B cell (primary cell): ENCODE results near the gene STIM1. TPM values are rescaled to one million over a fixed set of nuclear protein-coding genes. Genes with fewer than 3 reads are reported as not detected.

ENCODE experiments used
- ATAC-seq: fragments of 200-7000 bp; cut with Tn5 transposase; one replicate; pipeline ENCODE4 v1.10.0; 2021; ENCODE audit warnings: low read depth, mild to moderate bottlenecking, moderate number of reproducible peaks, moderate library complexity
- CTCF ChIA-PET: fragments of 350-600 bp; sonication (Branson Sonifier 250); formaldehyde crosslinking; loops from one replicate; lab custom pipeline; 2021; ENCODE audit warnings: antibody characterized with exemption, inconsistent platforms; lab: Charles Lee
- POLR2A ChIA-PET: fragments of 350-600 bp; sonication (Branson Sonifier 250); formaldehyde crosslinking; loops from one replicate; lab custom pipeline; 2021; ENCODE audit warnings: antibody characterized with exemption; lab: Charles Lee
- DNase-seq: peaks from one replicate; pipeline ENCODE4 v3.0.0; 2013
- H2AFZ ChIP-seq: 2 replicates; pipeline ENCODE4 v1.6.1; 2012; ENCODE audit warnings: mild to moderate bottlenecking, low read depth, low read length; ENCODE audit not compliant: insufficient read depth, poor library complexity, severe bottlenecking
- H3K27ac ChIP-seq, 2 donors: 1 replicate in 1 of 2; 2 replicates in 1 of 2; pipeline ENCODE4 v1.5.1; 2012 to 2013; ENCODE audit warnings: low read length in 2 of 2, mild to moderate bottlenecking in 2 of 2, moderate library complexity in 1 of 2
- H3K27me3 ChIP-seq, 4 experiments: fragments of 200-600 bp in 1 of 4; sonication (generic) in 1 of 4; replicated peaks in 1 of 4; 1 replicate in 2 of 4; 2 replicates in 2 of 4; pipeline versions ENCODE4 v1.6.1 to v1.7.0; 2013 to 2016; ENCODE audit warnings: low read length in 3 of 4, mild to moderate bottlenecking in 2 of 4, mixed read lengths in 1 of 4, moderate library complexity in 1 of 4; ENCODE audit not compliant: insufficient read depth in 4 of 4, control insufficient read depth in 3 of 4; ENCODE audit errors: control extremely low read depth in 1 of 4
- H3K36me3 ChIP-seq, 2 experiments: replicated peaks in 1 of 2; 1 replicate in 1 of 2; 2 replicates in 1 of 2; pipeline versions ENCODE4 v1.6.1 to v1.7.1; 2013; ENCODE audit warnings: low read length in 1 of 2; ENCODE audit not compliant: insufficient read depth in 2 of 2, control insufficient read depth in 1 of 2; ENCODE audit errors: control extremely low read depth in 1 of 2, extremely low read depth in 1 of 2
- H3K4me1 ChIP-seq, 2 donors: fragments of 200-600 bp in 1 of 2; sonication (generic) in 1 of 2; 1 replicate in 1 of 2; 2 replicates in 1 of 2; pipeline versions ENCODE4 v1.5.1 to v1.6.1; 2013 to 2017; ENCODE audit warnings: low read length in 2 of 2; ENCODE audit not compliant: control insufficient read depth in 2 of 2, insufficient read depth in 2 of 2
- H3K4me2 ChIP-seq: replicated peaks from 2 replicates; pipeline ENCODE3; 2012; ENCODE audit warnings: mild to moderate bottlenecking, low read depth, low read length; ENCODE audit not compliant: poor library complexity, severe bottlenecking
- H3K4me3 ChIP-seq, 5 experiments: fragments of 200-600 bp in 1 of 5; sonication (generic) in 1 of 5; 1 replicate in 3 of 5; 2 replicates in 2 of 5; pipeline versions ENCODE4 v1.5.1 to v1.7.0; 2011 to 2016; ENCODE audit warnings: low read length in 4 of 5, mild to moderate bottlenecking in 4 of 5, low read depth in 2 of 5, control low read depth in 1 of 5, moderate library complexity in 1 of 5; ENCODE audit not compliant: insufficient read depth in 1 of 5; ENCODE audit errors: control extremely low read depth in 1 of 5, extremely low read depth in 1 of 5
- H3K79me2 ChIP-seq: fragments of 200-600 bp; sonication (generic); one replicate; pipeline ENCODE4 v1.6.0; 2016; ENCODE audit warnings: low read length; ENCODE audit not compliant: control insufficient read depth, insufficient read depth
- H3K9ac ChIP-seq: fragments of 200-600 bp; sonication (generic); 2 replicates; pipeline ENCODE4 v1.6.1; 2017; ENCODE audit warnings: mild to moderate bottlenecking, low read length, moderate library complexity
- H3K9me3 ChIP-seq, 3 donors: one replicate each; pipeline versions ENCODE4 v1.6.1 to v1.7.1; 2013; ENCODE audit warnings: low read length in 2 of 3; ENCODE audit not compliant: control insufficient read depth in 2 of 3, insufficient read depth in 1 of 3; ENCODE audit errors: control extremely low read depth in 1 of 3
- H4K20me1 ChIP-seq: 2 replicates; pipeline ENCODE4 v1.6.0; 2012; ENCODE audit warnings: mild to moderate bottlenecking, low read length; ENCODE audit not compliant: insufficient read depth, control insufficient read depth, poor library complexity, severe bottlenecking
- H3K27ac Mint-ChIP-seq: one replicate; pipeline ENCODE4 v1.8.0; 2021; ENCODE audit warnings: mixed read lengths
- H3K27me3 Mint-ChIP-seq: one replicate; pipeline ENCODE4 v1.8.0; 2021; ENCODE audit warnings: mixed read lengths
- H3K4me1 Mint-ChIP-seq: one replicate; pipeline ENCODE4 v1.8.0; 2021; ENCODE audit warnings: mixed read lengths
- H3K4me3 Mint-ChIP-seq: one replicate; pipeline ENCODE4 v1.8.0; 2021; ENCODE audit warnings: mixed read lengths
- H3K9me3 Mint-ChIP-seq: one replicate; pipeline ENCODE4 v1.8.0; 2022; ENCODE audit warnings: mixed read lengths; ENCODE audit not compliant: insufficient read depth
- CTCF ChIP-seq: fragments of 200-600 bp; IDR thresholded peaks from one replicate; pipeline ENCODE4 v1.8.0; 2022; ENCODE audit warnings: antibody characterized with exemption, mild to moderate bottlenecking
- EZH2 ChIP-seq: IDR thresholded peaks from 2 replicates; pipeline ENCODE4 v1.6.1; 2012; ENCODE audit warnings: borderline replicate concordance, low read depth, mild to moderate bottlenecking, moderate library complexity, low read length; ENCODE audit not compliant: insufficient read depth, poor library complexity, severe bottlenecking
- intact Hi-C: fragments of 100-400 bp; cut with micrococcal nuclease; formaldehyde crosslinking; loops from one replicate; pipeline ENCODE4 v1.10.0; 2022
- polyA plus RNA-seq: library from polyadenylated mRNA; depleted of rRNA; stranded (reverse); fragments of >200 nt; gene quantifications from 2 replicates; pipeline ENCODE4 v1.2.3, GENCODE V29; 2012
- total RNA-seq, 2 donors: library from RNA; stranded (reverse); fragments of 120-200 nt in 1 of 2; gene quantifications; 1 replicate in 1 of 2; 2 replicates in 1 of 2; pipeline versions ENCODE4 v1.2.3 to v1.2.4, GENCODE V29; 2013 to 2022

The STIM1 gene
- total and polyA plus RNA-seq, 2 donors (not counting 1 experiment from before 2014, with no cell fraction given), result 59.4 to 76.7 TPM

- Histone ChIP-seq H3K4me2 (no peak overlapping the region), H3K9ac (no peak overlapping the region), H3K27me3 (no peaks in the 10 kb centered on the region), H2AFZ (no peak overlapping the region), H3K36me3 (peaks cover 4 to 50% of the 10 kb centered on the region in 2 experiments), H3K4me1 (peaks cover 16 to 26% of the 10 kb centered on the region in 2 donors), H3K27ac (no peak overlapping the region), H3K4me3 (no peak overlapping the region), H3K79me2 (peaks cover 18% of the 10 kb centered on the region), H3K9me3 (no peaks in the 10 kb centered on the region), H4K20me1 (no peaks in the 10 kb centered on the region)
- TF ChIP-seq CTCF, result no peak
- TF ChIP-seq EZH2, result no peak
- ATAC-seq (no peak), DNase-seq (no peak)
- peaks cover 33% of the 10 kb centered on the region for H3K4me1 Mint-ChIP-seq
- H3K9me3 Mint-ChIP-seq, result no peaks in the 10 kb centered on the region
- ChIA-PET CTCF (interaction anchor here (0.6 to 15.4 kb wide), 17 partner anchors 10 to 291 kb away, joined by 5 to 819 read pairs (median 12); partner anchors contain the start of genes PGAP2, RHOG and STIM1), POLR2A (interaction anchor here (1.7 kb wide), 1 partner anchor 222 kb away, joined by 6 read pairs; no protein-coding TSS in a partner anchor)
- no peak overlapping the region for H3K4me3 Mint-ChIP-seq
- H3K27me3 Mint-ChIP-seq, result no peaks in the 10 kb centered on the region
- intact Hi-C loops, result loop anchor here (10.0 kb wide), 1 partner anchor 287 kb away; no protein-coding TSS in a partner anchor
- no peak overlapping the region for H3K27ac Mint-ChIP-seq
These were observed 215.9 kb downstream of the STIM1 start for GRCh38 chr11:4071325-4071724.

GRCh38 chr11:4071914-4072313, 216.4 kb downstream of the STIM1 start:
- Histone ChIP-seq H3K4me3 (no peak overlapping the region), H3K27me3 (no peaks in the 10 kb centered on the region), H3K4me1 (peaks cover 10 to 20% of the 10 kb centered on the region in 2 donors), H3K36me3 (peaks cover 4 to 50% of the 10 kb centered on the region in 2 experiments), H2AFZ (no peak overlapping the region), H3K4me2 (no peak overlapping the region), H3K9ac (no peak overlapping the region), H4K20me1 (no peaks in the 10 kb centered on the region), H3K79me2 (peaks cover 18% of the 10 kb centered on the region), H3K9me3 (no peaks in the 10 kb centered on the region), H3K27ac (peak overlapping the region in 1 of 2 donors; percentile 31)
- TF ChIP-seq EZH2 (no peak), CTCF (no peak)
- DNase-seq, result no peak
- CTCF ChIA-PET, result interaction anchor here (0.6 to 15.4 kb wide), 61 partner anchors 8 to 362 kb away, joined by 3 to 819 read pairs (median 7); partner anchors contain the start of genes PGAP2, RHOG and STIM1
- H3K4me1 Mint-ChIP-seq, result peaks cover 27% of the 10 kb centered on the region
- no peak for ATAC-seq
- H3K4me3 Mint-ChIP-seq, result no peak overlapping the region
- no peaks in the 10 kb centered on the region for H3K9me3 Mint-ChIP-seq
- POLR2A ChIA-PET, result interaction anchor here (0.6 to 2.4 kb wide), 4 partner anchors 178 to 263 kb away, joined by 3 to 12 read pairs (median 6); partner anchors contain the start of gene STIM1
- intact Hi-C loops, result loop anchor here (1.0 to 10.0 kb wide), 5 partner anchors 218 to 287 kb away; partner anchors contain the start of gene RHOG
- peak overlapping the region; percentile 46 for H3K27ac Mint-ChIP-seq
- H3K27me3 Mint-ChIP-seq, result no peaks in the 10 kb centered on the region
